Measurements from ENCODE around the gene TNNC2. TPM values are rescaled to one million over a fixed set of nuclear protein-coding genes. Genes with fewer than 3 reads are reported as not detected.

Gene TNNC2
- polyA plus RNA-seq, 1 of the 3 experiments (the other 2 are of a cell fraction) = 1.1 TPM

DNA sequence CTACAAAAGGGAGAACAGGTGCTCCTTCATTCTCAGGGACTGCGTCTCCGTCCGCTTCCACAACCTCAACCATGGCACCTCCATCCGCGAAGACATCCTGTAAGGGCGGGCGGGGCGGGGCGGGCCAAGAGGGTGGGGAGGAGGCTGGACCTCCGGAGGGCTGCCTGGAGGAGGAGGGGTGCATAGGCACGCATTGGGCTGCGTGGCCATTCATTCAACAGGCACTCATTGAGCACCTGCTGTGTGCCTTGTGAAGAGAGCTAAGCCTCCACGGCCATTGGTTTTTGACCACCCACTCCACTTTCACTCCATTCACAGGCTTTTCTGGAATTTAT, 30.7 kb upstream of the TNNC2 start:
- CTCF ChIA-PET = interaction anchor here (1.2 to 1.6 kb wide), 2 partner anchors 32 to 130 kb away, joined by 4 to 7 read pairs; no protein-coding TSS in a partner anchor

DNA sequence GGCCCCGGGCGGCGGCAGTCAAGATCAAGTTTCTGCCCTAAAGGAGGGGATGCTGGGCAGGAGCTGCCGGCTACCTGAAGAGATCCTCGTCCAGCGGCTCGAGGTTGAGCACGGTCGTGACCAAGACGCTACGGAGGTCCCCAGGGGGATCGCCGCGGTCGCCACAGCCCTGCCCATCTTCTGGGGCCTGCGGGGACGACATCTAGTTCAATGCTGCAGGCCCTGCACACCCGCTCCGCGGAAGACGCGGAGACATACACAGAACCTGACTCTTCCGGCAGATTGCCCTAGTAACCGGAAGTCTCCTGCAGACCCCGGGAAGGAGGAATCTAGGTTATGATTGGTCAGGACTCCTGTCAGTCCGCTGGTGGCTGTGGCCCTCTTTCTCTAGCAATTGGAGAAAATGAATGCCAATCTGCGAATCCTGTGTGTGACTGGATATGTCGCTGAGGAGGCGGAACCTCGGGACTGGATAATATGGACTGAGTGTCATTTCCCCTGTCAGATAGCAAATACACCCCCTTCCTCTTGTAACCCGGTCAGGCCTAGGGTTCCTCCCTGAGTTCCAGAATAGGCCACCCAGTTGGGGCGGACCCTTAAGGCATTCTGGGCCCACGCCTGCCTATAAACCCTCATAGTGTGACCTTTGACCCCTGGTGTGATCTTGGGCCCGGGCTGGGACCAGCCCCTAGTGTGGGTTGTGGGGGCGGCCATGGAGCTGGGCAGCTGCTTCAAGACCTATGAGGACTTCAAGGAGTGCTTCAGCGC, 30.2 kb upstream of the TNNC2 start, which contains the start of the genes ACOT8 and ZSWIM3:
ACOT8 (minus strand) TSS at position 279 of the 768 bp plus-strand sequence; CDS start at position 202, 77 bp downstream.
ZSWIM3 (plus strand) TSS at position 501 of the 768 bp plus-strand sequence; CDS start at position 713, 212 bp downstream.
- H3K27ac ChIP-seq (ENCODE audit: low read depth in 2 of 2, low read length in 1 of 2) = peak within 1 kb of the TSS in 1 of 2 experiments; percentile 71; a peak in 2 of 4 replicates
- H3K9ac ChIP-seq = peak within 1 kb of the TSS; percentile 70
- peaks cover 6 to 8% of the 10 kb centered on the region in 2 experiments for H3K36me3 ChIP-seq (replicated peaks in 1 of 2; ENCODE audit: control insufficient read depth in 1 of 2, insufficient read depth in 2 of 2, low read length in 1 of 2)
- H4K20me1 ChIP-seq (ENCODE audit: insufficient read depth) = no peaks in the 10 kb centered on the region
- CTCF ChIA-PET = interaction anchor here (0.8 to 1.3 kb wide), 3 partner anchors 16 to 130 kb away, joined by 3 to 6 read pairs (median 4); partner anchors contain the start of genes CTSA and NEURL2
- H3K9me3 ChIP-seq = no peaks in the 10 kb centered on the region
- H3K4me2 ChIP-seq = peak within 1 kb of the TSS; percentile 84
- H3K4me3 ChIP-seq (ENCODE audit: low read depth in 2 of 2, low read length in 1 of 2) = peak within 1 kb of the TSS; percentile 75
- no peaks in the 10 kb centered on the region for H3K27me3 ChIP-seq (ENCODE audit: insufficient read depth)
- no peaks in the 10 kb centered on the region for H3F3A ChIP-seq (replicated peaks; ENCODE audit: insufficient read depth)
- peak within 1 kb of the TSS; percentile 99 for H2AFZ ChIP-seq (ENCODE audit: low read depth)
- peaks cover 8 to 13% of the 10 kb centered on the region in 2 experiments; a peak in 2 of 4 replicates for H3K4me1 ChIP-seq (ENCODE audit: control insufficient read depth in 1 of 2, insufficient read depth in 2 of 2, low read depth in 1 of 2, low read length in 1 of 2)
- POLR2A ChIA-PET = interaction anchor here (1.4 to 1.8 kb wide), 2 partner anchors 18 to 33 kb away, joined by 4 to 5 read pairs; partner anchors contain the start of genes CTSA and NEURL2
- peaks cover 25% of the 10 kb centered on the region for H3K79me2 ChIP-seq (ENCODE audit: insufficient read depth)
- WGBS (ENCODE audit: low lambda C conversion rate) = 1% methylated on average over 26 of the region's 36 CpGs
- H3K9me2 ChIP-seq = no peaks in the 10 kb centered on the region
- peak; percentile 99 for DNase-seq
- TF ChIP-seq YY1 (IDR thresholded peaks at IDR 0.05; ENCODE audit: low read depth) = peak; percentile 45; the same call in 1 of the 2 replicates
- no peak for TF ChIP-seq RCOR1 (IDR thresholded peaks at IDR 0.05; ENCODE audit: low read length)
- peak; percentile 89; the same call in 1 of the 2 replicates for TF ChIP-seq TAF1 (IDR thresholded peaks at IDR 0.05; ENCODE audit: borderline replicate concordance, low read depth, low read length)
- no peak for TF ChIP-seq RFX5 (IDR thresholded peaks at IDR 0.05; ENCODE audit: low read length)
- peak; percentile 86 for TF ChIP-seq POLR2AphosphoS5 (IDR thresholded peaks at IDR 0.05; ENCODE audit: low read depth, low read length)
- TF ChIP-seq, protein P1, sequence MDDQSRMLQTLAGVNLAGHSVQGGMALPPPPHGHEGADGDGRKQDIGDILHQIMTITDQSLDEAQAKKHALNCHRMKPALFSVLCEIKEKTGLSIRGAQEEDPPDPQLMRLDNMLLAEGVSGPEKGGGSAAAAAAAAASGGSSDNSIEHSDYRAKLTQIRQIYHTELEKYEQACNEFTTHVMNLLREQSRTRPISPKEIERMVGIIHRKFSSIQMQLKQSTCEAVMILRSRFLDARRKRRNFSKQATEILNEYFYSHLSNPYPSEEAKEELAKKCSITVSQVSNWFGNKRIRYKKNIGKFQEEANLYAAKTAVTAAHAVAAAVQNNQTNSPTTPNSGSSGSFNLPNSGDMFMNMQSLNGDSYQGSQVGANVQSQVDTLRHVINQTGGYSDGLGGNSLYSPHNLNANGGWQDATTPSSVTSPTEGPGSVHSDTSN (IDR thresholded peaks at IDR 0.05) = peak; percentile 100
- TF ChIP-seq GABPA (IDR thresholded peaks at IDR 0.05; ENCODE audit: low read depth) = peak; percentile 97
- TF ChIP-seq FOSL2 (IDR thresholded peaks at IDR 0.05; ENCODE audit: borderline replicate concordance, low read depth) = no peak
- TF ChIP-seq CHD2 (IDR thresholded peaks at IDR 0.05; ENCODE audit: low read length, partially characterized antibody) = peak; percentile 98
- peak; percentile 93 for TF ChIP-seq SIN3A (IDR thresholded peaks at IDR 0.05; ENCODE audit: borderline replicate concordance, low read depth, low read length)
- TF ChIP-seq JUND (IDR thresholded peaks at IDR 0.05) = no peak; the same call in 1 of the 2 replicates
- TF ChIP-seq, protein P2, sequence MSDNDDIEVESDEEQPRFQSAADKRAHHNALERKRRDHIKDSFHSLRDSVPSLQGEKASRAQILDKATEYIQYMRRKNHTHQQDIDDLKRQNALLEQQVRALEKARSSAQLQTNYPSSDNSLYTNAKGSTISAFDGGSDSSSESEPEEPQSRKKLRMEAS (IDR thresholded peaks at IDR 0.05; ENCODE audit: low read depth) = peak; percentile 52; the same call in 1 of the 2 replicates
- peak; percentile 82 for TF ChIP-seq MXI1 (IDR thresholded peaks at IDR 0.05; ENCODE audit: low read depth, low read length)
- TF ChIP-seq ELF1 (IDR thresholded peaks at IDR 0.05) = peak; percentile 91
- TF ChIP-seq, protein P3, sequence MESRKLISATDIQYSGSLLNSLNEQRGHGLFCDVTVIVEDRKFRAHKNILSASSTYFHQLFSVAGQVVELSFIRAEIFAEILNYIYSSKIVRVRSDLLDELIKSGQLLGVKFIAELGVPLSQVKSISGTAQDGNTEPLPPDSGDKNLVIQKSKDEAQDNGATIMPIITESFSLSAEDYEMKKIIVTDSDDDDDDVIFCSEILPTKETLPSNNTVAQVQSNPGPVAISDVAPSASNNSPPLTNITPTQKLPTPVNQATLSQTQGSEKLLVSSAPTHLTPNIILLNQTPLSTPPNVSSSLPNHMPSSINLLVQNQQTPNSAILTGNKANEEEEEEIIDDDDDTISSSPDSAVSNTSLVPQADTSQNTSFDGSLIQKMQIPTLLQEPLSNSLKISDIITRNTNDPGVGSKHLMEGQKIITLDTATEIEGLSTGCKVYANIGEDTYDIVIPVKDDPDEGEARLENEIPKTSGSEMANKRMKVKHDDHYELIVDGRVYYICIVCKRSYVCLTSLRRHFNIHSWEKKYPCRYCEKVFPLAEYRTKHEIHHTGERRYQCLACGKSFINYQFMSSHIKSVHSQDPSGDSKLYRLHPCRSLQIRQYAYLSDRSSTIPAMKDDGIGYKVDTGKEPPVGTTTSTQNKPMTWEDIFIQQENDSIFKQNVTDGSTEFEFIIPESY (IDR thresholded peaks at IDR 0.05; ENCODE audit: borderline replicate concordance, low read depth) = peak; percentile 80
- TF ChIP-seq TCF12 (IDR thresholded peaks at IDR 0.05) = 0 out of 2 replicates have a peak, but pooled peaks have one; percentile 10
- TF ChIP-seq NRF1 (IDR thresholded peaks at IDR 0.05; ENCODE audit: low read depth, low read length) = no peak
- no peak for TF ChIP-seq GATA2 (CRISPR knock-in tag; IDR thresholded peaks at IDR 0.05)
- TF ChIP-seq, protein P4, sequence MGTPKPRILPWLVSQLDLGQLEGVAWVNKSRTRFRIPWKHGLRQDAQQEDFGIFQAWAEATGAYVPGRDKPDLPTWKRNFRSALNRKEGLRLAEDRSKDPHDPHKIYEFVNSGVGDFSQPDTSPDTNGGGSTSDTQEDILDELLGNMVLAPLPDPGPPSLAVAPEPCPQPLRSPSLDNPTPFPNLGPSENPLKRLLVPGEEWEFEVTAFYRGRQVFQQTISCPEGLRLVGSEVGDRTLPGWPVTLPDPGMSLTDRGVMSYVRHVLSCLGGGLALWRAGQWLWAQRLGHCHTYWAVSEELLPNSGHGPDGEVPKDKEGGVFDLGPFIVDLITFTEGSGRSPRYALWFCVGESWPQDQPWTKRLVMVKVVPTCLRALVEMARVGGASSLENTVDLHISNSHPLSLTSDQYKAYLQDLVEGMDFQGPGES (IDR thresholded peaks at IDR 0.05; ENCODE audit: low read depth, low read length) = peak; percentile 98

More for the DNA sequence above, 30.7 kb upstream of the TNNC2 start:
- POLR2A ChIA-PET = no interaction called here
- Histone ChIP-seq H3K9me2 (no peaks in the 10 kb centered on the region), H3K4me3 (ENCODE audit: low read depth in 2 of 2, low read length in 1 of 2) (peak overlapping the region; percentile 75), H3K4me1 (ENCODE audit: control insufficient read depth in 1 of 2, insufficient read depth in 2 of 2, low read depth in 1 of 2, low read length in 1 of 2) (peaks cover 8 to 13% of the 10 kb centered on the region in 2 experiments; a peak in 2 of 4 replicates), H3K36me3 (replicated peaks in 1 of 2; ENCODE audit: control insufficient read depth in 1 of 2, insufficient read depth in 2 of 2, low read length in 1 of 2) (peaks cover 6 to 8% of the 10 kb centered on the region in 2 experiments), H3K4me2 (peak overlapping the region; percentile 79), H3K27me3 (ENCODE audit: insufficient read depth) (no peaks in the 10 kb centered on the region), H3K79me2 (ENCODE audit: insufficient read depth) (peaks cover 25% of the 10 kb centered on the region), H3K9ac (no peak overlapping the region), H2AFZ (ENCODE audit: low read depth) (peak overlapping the region; percentile 99), H3K27ac (ENCODE audit: low read depth in 2 of 2, low read length in 1 of 2) (peak overlapping the region in 1 of 2 experiments; percentile 71; a peak in 1 of 4 replicates), H3F3A (replicated peaks; ENCODE audit: insufficient read depth) (no peaks in the 10 kb centered on the region), H4K20me1 (ENCODE audit: insufficient read depth) (no peaks in the 10 kb centered on the region), H3K9me3 (no peaks in the 10 kb centered on the region)
- no peak for TF ChIP-seq GATA2 (CRISPR knock-in tag; IDR thresholded peaks at IDR 0.05)
- TF ChIP-seq NRF1 (IDR thresholded peaks at IDR 0.05; ENCODE audit: low read depth, low read length) = no peak
- no peak for TF ChIP-seq RAD21 (IDR thresholded peaks at IDR 0.05; ENCODE audit: low read length)
- TF ChIP-seq TAF1 (IDR thresholded peaks at IDR 0.05; ENCODE audit: borderline replicate concordance, low read depth, low read length) = no peak
- TF ChIP-seq RXRA (IDR thresholded peaks at IDR 0.05; ENCODE audit: borderline replicate concordance, low read depth) = no peak
- DNase-seq = peak; percentile 66
- 25% methylated on average over 12 of the region's 13 CpGs for WGBS (ENCODE audit: low lambda C conversion rate)

Data from SK-N-SH (cell line).